GM10266 (cell line): ENCODE measurements around the gene CARD11.
A peak's percentile ranks its signal among the peaks of the same experiment; 100 is the strongest.

ENCODE experiments used
- DNase-seq: peaks from one replicate; pipeline ENCODE4 v3.0.0; 2012; ENCODE audit errors: extremely low spot score
- TF ChIP-seq, protein P1 (sequence below): IDR thresholded peaks from 2 replicates; pipeline ENCODE4 v1.5.1; 2012; ENCODE audit warnings: mild to moderate bottlenecking, low read depth; ENCODE audit not compliant: control insufficient read depth, insufficient read depth; ENCODE audit errors: missing control alignments

The CARD11 gene

DNA sequence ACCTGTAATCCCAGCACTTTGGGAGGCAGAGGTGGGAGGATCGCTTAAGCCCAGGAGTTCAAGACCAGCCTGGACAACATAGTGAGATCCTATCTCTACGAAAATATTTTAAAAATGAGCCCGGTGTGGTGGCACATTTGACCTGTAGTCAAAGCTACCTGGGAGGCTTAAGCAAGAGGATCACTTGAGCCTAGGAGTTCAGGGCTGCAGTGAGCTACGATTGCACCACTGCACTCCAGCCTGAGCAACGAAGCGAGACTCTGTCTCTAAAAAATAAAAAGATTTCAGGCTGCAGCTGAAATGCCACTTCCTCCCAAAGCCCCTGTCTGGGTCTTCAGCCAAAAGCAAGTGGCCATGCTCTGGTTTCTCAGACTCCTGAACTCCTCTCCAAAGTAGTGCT lies 38.7 kb upstream of the CARD11 start:
- TF ChIP-seq, protein P1, sequence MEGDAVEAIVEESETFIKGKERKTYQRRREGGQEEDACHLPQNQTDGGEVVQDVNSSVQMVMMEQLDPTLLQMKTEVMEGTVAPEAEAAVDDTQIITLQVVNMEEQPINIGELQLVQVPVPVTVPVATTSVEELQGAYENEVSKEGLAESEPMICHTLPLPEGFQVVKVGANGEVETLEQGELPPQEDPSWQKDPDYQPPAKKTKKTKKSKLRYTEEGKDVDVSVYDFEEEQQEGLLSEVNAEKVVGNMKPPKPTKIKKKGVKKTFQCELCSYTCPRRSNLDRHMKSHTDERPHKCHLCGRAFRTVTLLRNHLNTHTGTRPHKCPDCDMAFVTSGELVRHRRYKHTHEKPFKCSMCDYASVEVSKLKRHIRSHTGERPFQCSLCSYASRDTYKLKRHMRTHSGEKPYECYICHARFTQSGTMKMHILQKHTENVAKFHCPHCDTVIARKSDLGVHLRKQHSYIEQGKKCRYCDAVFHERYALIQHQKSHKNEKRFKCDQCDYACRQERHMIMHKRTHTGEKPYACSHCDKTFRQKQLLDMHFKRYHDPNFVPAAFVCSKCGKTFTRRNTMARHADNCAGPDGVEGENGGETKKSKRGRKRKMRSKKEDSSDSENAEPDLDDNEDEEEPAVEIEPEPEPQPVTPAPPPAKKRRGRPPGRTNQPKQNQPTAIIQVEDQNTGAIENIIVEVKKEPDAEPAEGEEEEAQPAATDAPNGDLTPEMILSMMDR = no peak
- DNase-seq = no peak

DNA sequence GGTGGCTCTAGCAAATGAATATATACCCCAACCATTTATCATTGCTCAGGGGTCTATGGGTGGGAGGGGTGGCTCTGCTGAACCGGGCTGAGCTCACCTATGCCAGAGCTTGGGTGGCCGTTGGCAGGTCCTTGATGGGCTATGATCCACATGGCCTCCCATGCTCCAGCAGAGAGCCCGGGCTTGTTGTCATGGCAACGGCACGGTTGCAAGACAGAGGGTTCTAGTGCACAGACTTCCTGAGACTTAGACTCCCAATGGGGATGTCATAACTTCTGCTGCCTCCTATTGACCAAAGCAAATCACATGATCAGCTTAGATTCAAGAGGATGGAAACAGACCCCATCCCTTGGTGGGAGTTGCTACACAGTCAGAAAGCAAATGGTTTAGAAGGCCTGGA lies 36.4 kb upstream of the CARD11 start:
- TF ChIP-seq, protein P1 = no peak
- no peak for DNase-seq

DNA sequence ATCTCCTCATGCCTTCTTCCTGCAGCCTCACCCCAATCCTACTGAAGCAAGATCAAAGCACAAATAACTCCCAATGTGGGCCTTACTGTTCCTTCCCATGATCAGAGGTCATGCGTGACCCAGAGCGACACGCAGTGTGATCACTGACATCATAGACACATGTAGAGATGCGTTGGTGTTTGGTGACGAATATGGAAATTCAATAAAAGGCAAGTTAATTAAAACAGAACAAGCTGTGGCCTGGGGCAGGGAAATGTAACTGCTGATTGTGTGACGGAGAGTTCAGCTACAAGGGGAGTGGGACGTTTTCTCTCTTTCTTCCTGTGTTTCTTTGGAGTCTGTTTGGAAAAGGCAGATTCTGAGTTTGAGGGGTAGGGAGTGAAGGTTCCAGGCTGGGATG lies 34.8 kb upstream of the CARD11 start:
- TF ChIP-seq, protein P1 = no peak
- DNase-seq = peak; percentile 34

DNA sequence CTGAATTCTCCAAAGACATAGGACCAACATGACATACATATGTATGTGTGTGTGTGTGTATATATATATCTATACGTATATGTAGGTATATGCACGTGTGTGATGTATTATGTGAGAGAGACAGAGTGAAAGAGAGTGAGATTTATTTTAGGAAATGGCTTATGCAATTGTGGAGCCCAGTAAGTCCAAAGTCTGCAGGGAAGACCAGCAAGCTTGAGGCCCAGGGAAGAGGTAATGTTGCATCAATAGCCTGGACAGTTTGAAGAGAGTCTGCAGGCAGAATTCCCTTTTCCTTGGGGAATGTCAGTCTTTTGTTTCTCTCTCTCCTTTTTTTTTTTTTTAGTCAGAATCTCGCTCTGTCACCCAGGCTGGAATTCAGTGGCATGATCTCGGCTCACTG lies 33.0 kb upstream of the CARD11 start:
- TF ChIP-seq, protein P1 = no peak
- no peak for DNase-seq

DNA sequence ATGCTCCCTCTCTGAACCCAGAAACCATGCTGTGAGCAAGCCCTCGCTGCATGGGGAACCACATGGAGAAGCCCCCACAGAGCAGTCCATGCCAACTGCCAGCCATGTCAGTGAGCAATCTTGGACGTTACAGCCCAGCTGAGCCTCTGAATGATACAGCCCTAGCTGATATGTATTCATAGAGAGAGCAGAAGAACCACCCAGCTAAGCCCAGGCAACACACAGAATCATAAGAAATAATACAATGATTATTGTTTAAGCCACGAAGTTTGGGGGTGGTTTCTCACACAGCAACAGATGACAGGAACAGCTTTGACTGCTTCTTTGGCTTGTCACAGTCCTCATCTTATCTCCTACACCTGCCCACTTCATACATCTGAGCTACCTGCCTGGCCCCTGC lies 32.5 kb upstream of the CARD11 start:
- TF ChIP-seq, protein P1 = no peak
- no peak for DNase-seq

DNA sequence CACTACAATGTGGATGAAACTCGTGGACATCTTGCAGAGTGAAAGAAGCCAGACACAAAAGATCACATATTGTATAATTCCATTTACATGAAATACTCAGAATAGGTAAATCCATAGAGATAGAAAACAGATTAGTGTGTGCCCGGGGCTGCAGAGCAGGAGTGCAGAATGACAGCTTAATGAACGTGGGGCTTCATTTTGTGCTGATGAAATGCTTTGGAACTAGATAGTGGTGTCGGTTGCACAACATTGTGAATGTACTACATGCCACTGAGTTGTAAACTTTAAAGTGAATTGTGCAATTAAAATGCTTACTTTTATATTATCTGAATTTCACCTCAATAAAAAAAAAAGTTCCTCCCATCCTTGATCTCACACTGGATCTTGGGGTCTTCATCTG lies 31.8 kb upstream of the CARD11 start:
- TF ChIP-seq, protein P1 = no peak

DNA sequence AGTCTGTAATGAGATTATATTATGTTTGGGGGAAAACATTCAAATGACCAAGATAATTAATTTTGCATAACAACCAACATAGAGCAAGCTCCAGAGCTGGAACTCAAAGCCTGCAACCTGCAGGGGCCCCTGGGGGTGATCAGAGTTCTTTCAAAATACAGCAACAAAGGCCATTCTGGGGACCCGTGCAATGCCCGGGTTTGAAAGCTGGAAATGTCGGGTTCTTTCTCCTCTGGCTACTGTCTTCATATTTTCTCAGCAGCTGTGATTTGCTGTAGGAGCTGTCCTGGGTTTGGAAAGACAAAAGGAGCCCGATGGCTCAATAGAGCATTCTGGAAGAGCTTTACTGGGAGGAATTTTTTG lies 30.8 kb upstream of the CARD11 start:
- TF ChIP-seq, protein P1 = no peak
- no peak for DNase-seq

More for the DNA sequence above, 31.8 kb upstream of the CARD11 start:
- no peak for DNase-seq
